ENCODE measurements around the gene RTN1.

GRCh38 chr14:59811815-59812214, 58.8 kb downstream of the RTN1 start:
- TF ChIP-seq CTCF (IDR thresholded peaks at IDR 0.05) (no peak), SREBF2 (IDR thresholded peaks at IDR 0.05) (no peak), ZFP36 (IDR thresholded peaks at IDR 0.05; ENCODE audit: borderline replicate concordance, partially characterized antibody) (no peak), USF2 (IDR thresholded peaks at IDR 0.05) (no peak), MAX (IDR thresholded peaks at IDR 0.05) (no peak), CEBPB (IDR thresholded peaks at IDR 0.05) (no peak), GATA3 (IDR thresholded peaks at IDR 0.05; ENCODE audit: borderline replicate concordance) (no peak), PBX3 (IDR thresholded peaks at IDR 0.05) (no peak), POLR2AphosphoS2 (conservative IDR thresholded peaks at IDR 0.05; ENCODE audit: low read length) (no peak), RAD21 (conservative IDR thresholded peaks at IDR 0.05 in 1 of 2, IDR thresholded peaks at IDR 0.05 in 1 of 2) (no peak), EP300 (IDR thresholded peaks at IDR 0.05) (no peak), JUN (IDR thresholded peaks at IDR 0.05) (no peak), E2F6 (IDR thresholded peaks at IDR 0.05; ENCODE audit: borderline replicate concordance, low read depth) (no peak), CHD2 (IDR thresholded peaks at IDR 0.05; ENCODE audit: low read length, partially characterized antibody) (no peak)
